SK-N-MC (cell line): ENCODE data around the gene ERFL.
A peak's percentile ranks its signal among the peaks of the same experiment; 100 is the strongest.

Source experiments
- DNase-seq: peaks from one replicate; pipeline ENCODE4 v3.0.0-alpha.2; 2011; ENCODE audit warnings: low read depth, low spot score
- H3K27ac ChIP-seq: fragments of 200-600 bp; sonication (generic); 2 replicates; pipeline ENCODE4 v1.5.1; 2016; ENCODE audit warnings: mixed run types
- H3K36me3 ChIP-seq: fragments of 200-600 bp; sonication (generic); 2 replicates; pipeline ENCODE4 v1.6.1; 2017; ENCODE audit warnings: antibody characterized with exemption, low read length, mixed read lengths; ENCODE audit not compliant: insufficient read depth
- H3K4me3 ChIP-seq: fragments of 200-600 bp; sonication (generic); 2 replicates; pipeline ENCODE4 v1.5.1; 2016
- H3K9ac ChIP-seq: fragments of 200-600 bp; sonication (generic); 2 replicates; pipeline ENCODE4 v1.8.0; 2017; ENCODE audit warnings: mixed run types, mixed read lengths; ENCODE audit not compliant: insufficient read length
- H3K9me3 ChIP-seq: fragments of 200-600 bp; sonication (generic); 2 replicates; pipeline ENCODE4 v1.6.1; 2017; ENCODE audit warnings: low read depth, mild to moderate bottlenecking, antibody characterized with exemption, low read length, moderate library complexity, mixed read lengths
- EZH2 ChIP-seq: fragments of 200-600 bp; sonication (generic); IDR thresholded peaks from one replicate; pipeline ENCODE4 v1.6.1; 2017; ENCODE audit warnings: antibody characterized with exemption
- FOXP2 ChIP-seq: optimal IDR thresholded peaks from 2 replicates; pipeline ENCODE3; 2011; ENCODE audit warnings: mild to moderate bottlenecking, moderate library complexity; ENCODE audit not compliant: insufficient read depth; ENCODE audit errors: extremely low read length, control extremely low read depth
- POLR2AphosphoS5 ChIP-seq: IDR thresholded peaks from 2 replicates; pipeline ENCODE4 v1.6.1; 2012; ENCODE audit warnings: mild to moderate bottlenecking, low read depth, low read length, borderline replicate concordance

The ERFL gene

DNA sequence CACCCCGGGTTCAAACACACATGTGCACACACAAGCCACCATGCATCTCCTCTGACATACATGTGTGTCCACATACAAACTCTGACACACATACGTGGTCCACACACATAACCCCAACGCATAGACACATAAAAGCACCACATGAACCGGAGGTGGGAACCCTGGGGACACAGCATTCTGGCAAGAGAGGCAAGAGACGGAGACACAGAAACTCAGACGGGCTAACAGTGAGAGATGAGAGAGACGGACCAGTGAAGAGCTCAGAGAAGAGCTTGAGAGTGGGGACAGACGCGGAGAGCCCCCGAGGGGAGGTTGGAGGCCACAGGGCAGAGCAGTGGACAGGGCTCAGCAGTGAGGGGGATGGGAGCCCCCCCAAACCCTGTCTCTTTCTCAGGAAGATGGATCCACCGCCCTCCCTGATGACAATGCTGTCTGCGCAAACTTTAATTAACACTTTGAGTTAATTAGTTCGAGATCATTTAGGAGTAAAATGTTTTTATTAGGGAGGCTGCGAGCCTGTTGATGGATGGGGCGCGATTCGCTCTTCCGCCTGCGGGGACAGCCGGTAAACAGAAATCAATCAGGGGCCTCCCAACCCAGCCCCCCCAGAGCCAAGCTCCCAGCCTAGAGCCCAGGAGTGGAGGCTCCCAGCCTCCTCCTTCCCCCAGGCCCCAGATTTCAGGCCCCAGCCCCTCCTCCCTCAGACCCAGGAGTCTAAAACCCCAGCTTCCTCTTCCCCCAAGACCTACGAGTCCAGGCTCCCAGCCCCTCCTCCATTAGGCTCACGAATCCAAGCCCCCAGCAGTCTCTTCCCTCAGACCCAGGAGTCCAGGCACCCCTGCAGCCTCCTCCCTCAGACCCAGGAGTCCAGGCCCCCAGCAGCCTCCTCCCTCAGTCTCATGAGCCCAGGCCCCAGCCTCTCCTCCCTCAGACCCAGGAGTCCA, 9.5 kb upstream of the ERFL start:
- Histone ChIP-seq H3K36me3 (no peaks in the 10 kb centered on the region), H3K27ac (peak overlapping the region; percentile 60), H3K9me3 (no peaks in the 10 kb centered on the region), H3K9ac (no peak overlapping the region), H3K4me3 (no peak overlapping the region)
- DNase-seq = no peak
- TF ChIP-seq EZH2 (no peak), FOXP2 (no peak)

DNA sequence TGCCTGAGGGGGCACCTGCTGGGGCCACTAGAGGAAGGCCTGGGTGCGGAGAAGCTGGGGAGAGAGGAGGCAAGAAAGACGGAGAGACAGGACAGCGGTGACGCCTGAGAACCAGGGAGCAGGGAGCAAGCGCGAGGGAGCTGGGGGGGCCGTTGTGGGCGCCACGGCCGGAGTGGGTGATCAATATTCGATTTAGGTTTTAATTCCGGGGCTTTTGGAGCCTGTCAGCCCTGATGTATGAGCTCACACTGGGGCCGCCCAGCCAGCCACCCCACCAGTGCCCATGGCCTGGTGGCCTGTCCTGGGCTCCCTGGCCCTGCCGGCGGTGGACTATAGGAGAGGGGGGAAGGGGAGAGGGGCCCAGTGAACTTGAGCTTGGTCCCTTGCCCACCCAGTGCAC, 8.7 kb upstream of the ERFL start:
- Histone ChIP-seq H3K27ac (peak overlapping the region; percentile 61), H3K4me3 (no peak overlapping the region), H3K36me3 (no peaks in the 10 kb centered on the region), H3K9ac (no peak overlapping the region), H3K9me3 (no peaks in the 10 kb centered on the region)
- TF ChIP-seq FOXP2 = no peak
- no peak for TF ChIP-seq POLR2AphosphoS5
- no peak for TF ChIP-seq EZH2
- DNase-seq = no peak

DNA sequence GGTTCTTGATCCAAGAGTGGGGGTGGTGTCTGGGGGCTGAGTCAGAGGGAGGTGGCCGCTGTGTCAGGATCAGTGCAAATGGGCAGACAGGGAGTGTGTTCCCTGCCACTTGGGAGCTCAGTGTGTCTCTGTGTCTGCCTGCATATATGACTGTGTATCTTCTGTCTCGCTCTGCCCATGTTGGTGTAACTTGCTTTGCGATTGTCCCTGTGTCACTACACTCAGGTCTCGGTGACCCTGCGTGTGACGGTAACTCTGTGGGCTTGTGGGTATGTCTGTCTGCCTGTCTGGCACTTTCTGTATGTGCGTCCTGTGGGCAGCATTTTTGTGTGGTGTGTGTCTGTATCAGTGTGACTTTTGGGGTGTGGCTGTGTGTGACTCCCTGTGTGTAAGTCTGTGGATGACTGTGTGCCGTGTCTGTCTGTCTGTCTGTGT, 8.2 kb upstream of the ERFL start:
- no peaks in the 10 kb centered on the region for H3K9me3 ChIP-seq
- no peaks in the 10 kb centered on the region for H3K36me3 ChIP-seq
- TF ChIP-seq EZH2 (no peak), FOXP2 (no peak), POLR2AphosphoS5 (no peak)
- H3K4me3 ChIP-seq = no peak overlapping the region
- H3K9ac ChIP-seq = no peak overlapping the region
- H3K27ac ChIP-seq = peak overlapping the region; percentile 61
- no peak for DNase-seq

DNA sequence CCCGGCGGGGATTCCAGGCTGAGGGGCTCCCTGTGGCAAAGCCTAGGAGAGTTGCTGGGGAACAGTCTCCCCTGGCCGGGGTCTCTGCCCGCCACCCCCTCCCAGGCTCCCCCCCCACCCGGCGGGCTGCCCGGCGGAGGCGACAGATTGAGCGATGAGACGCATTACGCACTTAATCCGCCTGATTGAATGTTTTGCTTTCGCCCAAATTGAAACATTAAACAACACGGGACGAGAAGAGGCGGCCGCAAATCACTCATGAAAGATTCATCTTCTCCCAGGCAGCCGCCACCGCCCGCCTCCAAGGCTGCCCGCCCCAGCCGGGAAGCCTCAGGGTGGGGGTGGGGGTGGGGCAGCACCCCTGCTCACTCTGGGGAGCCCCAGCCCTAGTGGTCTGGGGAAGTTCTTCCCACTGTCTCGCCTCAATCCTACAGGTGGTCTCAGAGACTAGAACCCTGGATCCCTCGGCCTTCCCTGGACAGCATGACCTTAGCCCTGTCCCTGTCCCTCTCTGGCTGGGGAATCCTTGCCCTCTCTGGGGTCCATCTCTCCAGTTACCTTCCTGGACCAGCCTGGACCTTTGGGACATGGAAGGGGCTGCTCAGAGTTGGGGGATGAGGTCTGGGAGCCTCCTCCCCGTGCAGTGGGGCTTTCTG, 7.6 kb upstream of the ERFL start:
- no peak for DNase-seq
- TF ChIP-seq EZH2 (no peak), POLR2AphosphoS5 (no peak), FOXP2 (no peak)
- H3K9ac ChIP-seq = no peak overlapping the region
- H3K27ac ChIP-seq = peak overlapping the region; percentile 61; the same call in 1 of the 2 replicates
- no peaks in the 10 kb centered on the region for H3K9me3 ChIP-seq
- H3K4me3 ChIP-seq = peak overlapping the region; percentile 45
- H3K36me3 ChIP-seq = no peaks in the 10 kb centered on the region

DNA sequence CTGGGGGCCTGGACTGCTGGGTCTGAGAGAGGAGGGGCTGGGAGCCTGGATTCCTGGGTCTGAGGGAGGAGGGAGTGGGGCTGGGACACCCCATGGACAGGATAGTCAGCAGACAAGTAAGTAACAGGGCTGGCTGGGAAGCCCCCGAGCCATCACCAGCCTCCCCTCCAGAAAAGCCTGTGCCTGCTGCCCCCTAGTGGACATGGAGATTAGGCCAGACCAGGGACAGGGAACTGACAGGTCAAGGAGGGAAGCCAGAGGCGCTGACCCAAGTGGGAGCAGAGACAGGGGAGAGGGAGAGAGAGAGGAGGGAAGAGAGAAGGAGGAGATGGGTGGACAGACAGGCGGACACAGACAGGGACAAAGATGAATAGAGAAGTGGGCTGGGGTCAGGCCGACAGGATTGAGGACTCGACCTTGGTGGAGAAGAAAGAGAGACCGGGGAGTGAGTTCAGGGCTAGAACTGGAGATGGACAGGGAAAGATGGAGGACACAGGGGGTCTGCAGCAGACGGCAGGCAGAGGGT, 6.7 kb upstream of the ERFL start:
- TF ChIP-seq EZH2 = no peak
- no peak for TF ChIP-seq FOXP2
- no peak for TF ChIP-seq POLR2AphosphoS5
- DNase-seq = no peak
- Histone ChIP-seq H3K4me3 (no peak overlapping the region; the same call in 1 of the 2 replicates), H3K36me3 (no peaks in the 10 kb centered on the region), H3K27ac (no peak overlapping the region), H3K9me3 (no peaks in the 10 kb centered on the region), H3K9ac (no peak overlapping the region)

DNA sequence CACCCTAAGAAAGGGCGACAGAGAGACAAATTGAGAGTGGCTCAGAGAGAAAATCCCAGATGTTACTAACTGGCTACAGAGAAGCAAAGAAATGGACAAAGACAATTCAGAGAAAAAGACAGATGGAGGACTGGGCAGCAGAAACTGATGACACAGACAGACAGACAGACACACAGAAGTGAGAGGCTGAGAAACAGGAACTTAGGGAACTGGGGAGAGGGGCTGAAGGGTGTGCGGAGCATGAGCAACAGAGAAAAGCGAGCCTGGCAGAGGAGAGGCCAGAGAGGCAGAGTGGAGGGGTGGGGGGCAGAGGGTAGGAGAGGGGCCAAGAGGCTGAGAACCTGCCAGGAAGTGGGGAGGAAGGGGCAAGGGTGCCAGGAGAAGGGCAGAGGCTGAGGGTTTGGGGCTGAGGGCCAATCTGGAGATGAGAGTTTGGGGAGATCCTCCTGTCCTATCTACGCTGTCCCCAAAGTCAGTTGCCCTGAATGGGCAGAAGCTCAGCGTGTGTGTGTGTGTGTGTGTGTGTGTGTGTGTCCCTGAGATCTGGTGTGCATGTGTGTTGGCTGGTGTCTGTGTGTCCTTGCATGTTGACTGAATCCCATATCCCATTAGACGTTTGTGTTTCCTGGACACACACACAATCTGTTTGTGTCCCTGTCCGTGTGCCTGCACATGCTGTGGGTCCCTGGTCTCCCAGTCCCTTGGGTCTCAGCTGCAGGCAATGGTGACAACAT, 5.6 kb upstream of the ERFL start:
- no peak overlapping the region for H3K4me3 ChIP-seq
- no peaks in the 10 kb centered on the region for H3K36me3 ChIP-seq
- peak overlapping the region; percentile 48 for H3K27ac ChIP-seq
- DNase-seq = no peak
- H3K9ac ChIP-seq = no peak overlapping the region
- TF ChIP-seq EZH2 (no peak), FOXP2 (no peak), POLR2AphosphoS5 (no peak)
- H3K9me3 ChIP-seq = no peaks in the 10 kb centered on the region

DNA sequence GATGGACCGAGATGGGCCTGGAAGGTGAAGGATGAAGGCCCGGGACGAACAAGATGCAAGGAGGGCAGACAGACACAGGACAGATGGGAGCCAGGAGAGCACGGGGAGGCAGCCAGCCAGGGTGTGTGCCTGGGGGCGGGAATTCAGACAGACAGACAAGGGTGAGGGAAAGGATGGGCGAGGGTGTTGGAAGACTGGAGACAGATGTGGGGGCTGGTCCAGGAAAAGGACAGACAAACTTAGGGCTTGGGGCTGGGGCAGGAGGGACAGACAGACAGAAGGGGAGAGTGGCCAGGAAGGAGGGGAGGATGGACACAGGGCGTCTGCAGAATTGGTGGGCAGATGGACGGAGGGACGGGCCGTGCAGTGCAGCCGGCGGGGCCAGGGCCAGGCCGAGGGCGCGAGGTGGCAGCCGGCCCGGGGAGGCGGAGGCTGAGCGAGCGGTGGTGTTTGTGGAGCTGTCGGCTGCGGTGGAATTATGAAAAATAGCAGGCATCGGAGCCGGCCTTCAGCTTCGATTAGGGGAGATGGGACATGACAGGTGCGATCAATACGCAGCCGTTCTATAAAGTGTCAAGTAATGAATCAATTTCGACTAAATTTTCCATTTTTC, 4.6 kb upstream of the ERFL start:
- H3K36me3 ChIP-seq = no peaks in the 10 kb centered on the region
- TF ChIP-seq POLR2AphosphoS5 (no peak), EZH2 (no peak)
- no peak overlapping the region for H3K9ac ChIP-seq
- no peaks in the 10 kb centered on the region for H3K9me3 ChIP-seq
- H3K27ac ChIP-seq = no peak overlapping the region
- no peak for DNase-seq
- no peak overlapping the region for H3K4me3 ChIP-seq

DNA sequence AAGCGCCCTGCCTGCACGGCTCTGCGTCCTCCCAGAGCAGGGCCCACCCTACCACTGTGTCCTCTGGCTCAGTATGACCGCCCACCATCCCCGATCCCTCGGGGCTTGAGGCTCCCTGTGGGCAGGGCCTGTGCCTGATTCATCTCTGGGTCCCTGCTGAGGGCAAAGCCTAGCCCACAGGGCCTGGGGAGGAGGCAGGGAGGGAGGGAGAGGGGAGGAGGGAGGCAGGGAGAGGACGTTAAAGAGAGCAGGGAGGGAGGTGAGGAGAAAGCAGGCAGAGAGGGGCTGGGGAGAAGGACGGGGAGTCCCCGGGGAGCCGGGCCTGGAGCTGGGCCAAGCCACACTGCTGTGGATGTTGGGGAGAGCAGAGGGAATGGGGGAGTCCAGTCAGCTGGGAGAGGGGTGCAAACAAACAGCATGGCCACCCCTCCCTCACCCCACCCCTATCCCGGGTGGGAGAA, 4.0 kb upstream of the ERFL start:
- TF ChIP-seq FOXP2 (no peak), EZH2 (no peak), POLR2AphosphoS5 (no peak)
- no peak overlapping the region for H3K27ac ChIP-seq
- no peak overlapping the region for H3K9ac ChIP-seq
- H3K36me3 ChIP-seq = no peaks in the 10 kb centered on the region
- DNase-seq = no peak
- H3K4me3 ChIP-seq = no peak overlapping the region
- no peaks in the 10 kb centered on the region for H3K9me3 ChIP-seq
